ENCODE measurements around the gene LMOD2.

GRCh38 chr7:123643495-123644441 is 11.9 kb upstream of the LMOD2 start:
- TF ChIP-seq, protein P1, sequence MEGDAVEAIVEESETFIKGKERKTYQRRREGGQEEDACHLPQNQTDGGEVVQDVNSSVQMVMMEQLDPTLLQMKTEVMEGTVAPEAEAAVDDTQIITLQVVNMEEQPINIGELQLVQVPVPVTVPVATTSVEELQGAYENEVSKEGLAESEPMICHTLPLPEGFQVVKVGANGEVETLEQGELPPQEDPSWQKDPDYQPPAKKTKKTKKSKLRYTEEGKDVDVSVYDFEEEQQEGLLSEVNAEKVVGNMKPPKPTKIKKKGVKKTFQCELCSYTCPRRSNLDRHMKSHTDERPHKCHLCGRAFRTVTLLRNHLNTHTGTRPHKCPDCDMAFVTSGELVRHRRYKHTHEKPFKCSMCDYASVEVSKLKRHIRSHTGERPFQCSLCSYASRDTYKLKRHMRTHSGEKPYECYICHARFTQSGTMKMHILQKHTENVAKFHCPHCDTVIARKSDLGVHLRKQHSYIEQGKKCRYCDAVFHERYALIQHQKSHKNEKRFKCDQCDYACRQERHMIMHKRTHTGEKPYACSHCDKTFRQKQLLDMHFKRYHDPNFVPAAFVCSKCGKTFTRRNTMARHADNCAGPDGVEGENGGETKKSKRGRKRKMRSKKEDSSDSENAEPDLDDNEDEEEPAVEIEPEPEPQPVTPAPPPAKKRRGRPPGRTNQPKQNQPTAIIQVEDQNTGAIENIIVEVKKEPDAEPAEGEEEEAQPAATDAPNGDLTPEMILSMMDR (IDR thresholded peaks at IDR 0.05), result no peak
- TF ChIP-seq POLR2A (IDR thresholded peaks at IDR 0.05), result peak in 1 of 2 donors; percentile 66

Measured in heart left ventricle (tissue), 13 donors.